NCI-H1436 (cell line): ENCODE measurements around the gene ECHS1.

Experiments
- DNase-seq: peaks from one replicate; lab custom pipeline; 2025; lab: John Stamatoyannopoulos, UW

The ECHS1 gene

DNA sequence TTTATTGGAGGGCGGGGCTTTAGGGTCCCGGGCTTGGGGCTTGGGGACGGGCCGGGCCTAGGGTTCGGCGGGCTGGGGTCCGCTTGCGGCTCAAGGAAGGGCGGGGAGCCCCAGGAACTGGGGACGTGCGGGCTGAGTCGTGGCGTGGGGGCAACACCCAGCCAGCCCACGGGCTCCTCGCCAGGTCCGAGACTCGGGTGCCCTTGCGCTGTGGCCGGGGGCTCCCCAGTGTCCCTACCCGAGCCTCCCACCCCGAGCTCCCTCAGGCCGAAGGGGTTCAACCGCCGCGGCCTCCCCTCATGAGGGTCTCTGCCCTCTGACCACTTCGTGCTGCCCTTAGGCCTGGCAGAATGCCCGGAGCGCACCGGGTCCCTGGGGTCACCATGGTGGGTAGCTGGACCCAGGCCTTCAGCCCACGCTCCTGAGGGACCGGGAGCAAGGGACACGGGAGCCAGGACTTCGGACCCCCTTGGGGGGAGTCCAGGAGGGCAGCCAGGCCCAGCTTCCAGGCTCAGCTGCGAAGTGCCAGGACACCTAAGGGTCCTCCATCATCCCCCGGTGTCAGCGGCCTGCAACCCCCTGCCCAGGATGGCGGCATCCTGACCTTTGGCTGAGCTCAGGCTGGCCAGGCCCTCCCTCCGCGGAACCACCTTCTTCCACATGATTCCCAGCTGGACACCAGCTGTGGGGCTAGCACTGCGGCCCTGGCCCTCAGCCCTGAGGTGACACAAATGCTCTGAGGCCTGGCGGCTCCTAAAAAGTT lies 14.8 kb downstream of the ECHS1 start:
- DNase-seq = no peak

DNA sequence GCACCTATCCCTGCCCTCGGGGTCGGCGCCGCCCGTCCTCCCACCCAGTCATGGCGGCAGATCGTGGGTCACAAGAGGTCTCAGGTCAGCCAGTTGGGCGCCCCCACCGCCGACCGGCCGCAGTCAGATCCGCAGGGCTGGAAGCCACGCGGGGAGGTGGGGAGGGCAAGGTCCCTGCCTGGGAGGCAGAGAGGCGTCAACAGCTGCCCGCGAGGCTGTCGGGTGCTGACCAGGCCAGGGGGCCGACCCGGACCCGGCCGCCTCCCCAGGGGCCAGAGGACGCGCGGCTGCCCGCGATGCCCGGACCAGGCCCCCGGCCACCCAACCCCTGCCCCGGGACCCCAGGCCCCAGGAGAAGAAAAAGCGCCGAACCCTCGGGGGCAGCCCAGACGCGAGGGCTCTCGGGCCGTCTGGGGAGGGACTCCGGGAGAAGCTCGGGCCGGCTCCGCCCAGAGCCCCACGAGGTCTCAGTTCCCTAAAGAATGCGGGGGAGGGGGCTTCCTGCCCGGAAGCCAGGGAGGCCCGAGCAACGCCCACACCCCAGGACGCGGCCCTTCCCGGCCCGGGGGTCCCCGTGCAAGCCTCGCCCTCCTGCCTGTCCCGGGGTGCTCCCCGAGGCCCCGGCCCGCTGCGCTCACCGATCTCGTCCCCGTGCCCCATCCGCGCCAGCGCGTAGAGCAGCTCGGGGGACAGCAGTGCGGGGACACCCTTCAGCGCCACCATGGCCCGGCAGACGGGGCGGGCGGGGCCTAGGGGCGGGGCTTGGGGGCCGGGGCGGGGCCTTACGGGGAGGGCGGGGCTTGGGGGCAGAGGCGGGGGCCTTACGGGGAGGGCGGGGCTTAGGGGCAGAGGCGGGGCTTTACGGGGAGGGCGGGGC lies 15.6 kb downstream of the ECHS1 start, which contains the start of gene FUOM:
Gene FUOM, minus strand, starts transcription at position 735 of the 877 bp plus-strand sequence. Its CDS starts 12 bp downstream, at position 723.
- DNase-seq = peak; percentile 64

DNA sequence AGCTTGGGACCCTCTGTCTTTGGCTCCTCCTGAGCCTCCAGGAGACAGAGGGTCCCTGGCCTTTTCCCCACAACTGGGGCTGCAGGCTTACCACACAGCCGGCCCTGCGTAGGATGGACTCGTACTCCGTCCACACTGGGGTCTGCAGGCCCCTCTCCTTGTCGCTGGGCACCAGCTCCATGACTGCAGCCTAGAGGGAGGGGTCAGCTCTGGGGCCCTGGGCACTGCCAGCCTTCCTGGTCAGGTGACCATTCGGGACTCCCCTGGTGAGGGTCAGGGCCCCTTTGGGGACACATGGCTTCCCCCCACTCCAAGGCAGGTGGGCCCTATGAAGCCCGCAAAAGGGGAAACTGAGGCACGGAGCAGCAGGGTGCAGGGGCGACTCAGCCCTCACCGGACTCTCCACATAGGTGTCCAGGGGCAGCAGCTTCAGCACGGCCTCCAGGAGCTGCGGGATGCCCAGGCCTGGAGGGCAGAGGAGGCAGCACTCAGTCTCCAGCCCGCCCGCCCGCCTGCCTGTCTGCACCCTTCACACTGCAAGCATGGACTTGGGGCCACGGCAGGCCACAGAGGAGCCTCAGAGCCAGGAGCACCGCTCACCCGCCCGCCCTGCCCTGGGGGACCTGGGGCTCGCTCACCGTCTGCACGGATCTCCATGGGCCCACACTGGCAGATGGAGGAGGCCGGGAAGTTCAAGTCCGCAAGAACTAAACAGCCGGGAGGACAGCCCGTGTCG lies 16.4 kb downstream of the ECHS1 start:
- no peak for DNase-seq

DNA sequence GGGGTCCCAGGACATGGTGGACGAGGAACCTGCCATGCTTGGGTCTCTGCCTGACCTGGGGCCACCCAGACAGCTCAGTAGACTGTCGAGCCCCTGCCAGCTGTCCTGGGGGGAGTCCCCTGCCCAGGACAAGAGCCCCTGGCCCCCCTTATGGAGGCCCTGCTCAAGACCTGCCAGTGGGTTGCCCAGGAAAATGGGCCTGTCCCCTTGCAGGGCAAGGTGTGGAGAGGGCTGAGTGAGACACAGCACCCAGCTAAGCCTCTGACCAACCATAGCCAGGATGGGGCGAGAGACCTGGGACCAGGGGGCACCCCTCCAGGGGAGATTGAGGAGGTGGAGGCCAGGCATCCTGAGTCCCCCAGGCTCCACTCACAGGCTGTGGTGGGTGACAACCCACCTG lies 17.2 kb downstream of the ECHS1 start:
- no peak for DNase-seq

DNA sequence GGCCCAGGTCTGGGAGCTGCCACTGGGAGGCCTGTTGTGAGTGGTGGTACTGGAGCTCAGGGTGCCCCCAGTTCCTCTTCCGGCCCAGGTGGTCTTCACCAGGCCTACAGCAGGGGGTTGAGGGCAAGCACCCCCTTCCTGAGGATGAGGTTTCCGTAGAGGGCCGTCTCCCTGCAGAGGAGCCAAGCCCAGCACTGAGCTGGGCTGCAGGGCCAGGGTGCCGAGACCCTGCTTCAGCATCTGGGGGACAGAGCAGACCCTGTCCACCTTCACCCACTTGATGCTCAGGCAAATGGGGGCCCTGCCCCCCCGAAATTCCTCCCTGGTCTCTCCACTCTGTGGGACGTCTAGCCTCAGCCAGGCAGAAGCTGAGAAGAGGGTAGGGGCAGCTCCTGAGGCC lies 17.9 kb downstream of the ECHS1 start:
- no peak for DNase-seq

DNA sequence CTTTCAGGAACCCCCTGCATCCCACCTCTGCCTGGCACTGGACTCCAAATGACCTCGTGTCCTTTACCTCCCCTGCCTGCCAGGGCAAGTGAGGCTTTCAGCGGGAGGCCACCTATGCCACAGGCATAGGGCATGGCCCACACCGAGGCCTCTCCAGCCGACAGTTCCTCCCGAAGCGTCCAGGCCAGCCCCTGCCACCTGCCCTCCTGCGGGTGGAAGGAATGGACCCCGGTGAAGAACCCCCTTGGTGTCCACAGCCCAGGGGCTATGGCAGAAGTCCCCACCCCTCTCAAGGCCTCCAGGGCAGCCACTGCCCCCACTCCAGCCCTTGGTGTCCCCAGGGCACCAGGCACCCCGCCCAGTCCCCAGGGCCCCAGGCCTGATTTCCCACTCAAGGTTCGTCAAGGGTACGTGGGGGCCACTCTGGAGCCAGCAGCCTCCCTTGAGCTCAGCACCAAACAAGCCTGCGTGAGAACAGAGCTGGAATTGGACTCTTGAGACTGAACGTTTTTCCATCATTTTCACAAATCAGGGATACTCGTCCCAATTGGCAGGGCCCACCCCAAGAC lies 18.4 kb downstream of the ECHS1 start:
- no peak for DNase-seq

DNA sequence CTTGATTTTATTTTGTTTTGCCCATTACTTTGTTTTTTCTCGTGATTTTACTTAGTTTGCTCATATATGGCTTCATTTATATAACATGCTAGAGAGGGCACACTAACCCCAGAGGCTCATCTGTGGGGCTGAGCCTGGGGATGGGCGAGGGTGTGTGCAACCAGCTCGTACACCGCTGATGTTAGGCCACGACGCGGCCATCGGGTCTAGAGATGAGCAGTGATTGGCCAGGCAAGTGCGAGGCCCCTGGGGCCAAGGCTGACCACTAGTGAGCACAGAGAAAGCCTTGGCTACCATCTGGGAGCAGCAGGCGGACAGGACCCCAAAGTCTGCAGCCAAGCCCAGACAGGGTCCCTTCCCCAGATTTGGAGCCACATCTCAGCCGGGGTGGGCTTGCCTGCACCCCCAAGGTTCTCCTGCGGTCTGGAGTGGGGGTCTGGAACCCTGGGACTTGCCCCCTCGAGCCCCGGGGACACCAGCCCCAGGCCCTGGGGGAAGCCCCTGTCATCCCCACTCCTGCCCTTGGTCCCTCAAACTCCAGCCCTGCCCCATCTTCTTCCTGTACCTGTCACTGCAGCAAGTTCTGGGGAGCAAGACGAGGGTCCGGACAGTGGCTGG lies 19.1 kb downstream of the ECHS1 start:
- no peak for DNase-seq

DNA sequence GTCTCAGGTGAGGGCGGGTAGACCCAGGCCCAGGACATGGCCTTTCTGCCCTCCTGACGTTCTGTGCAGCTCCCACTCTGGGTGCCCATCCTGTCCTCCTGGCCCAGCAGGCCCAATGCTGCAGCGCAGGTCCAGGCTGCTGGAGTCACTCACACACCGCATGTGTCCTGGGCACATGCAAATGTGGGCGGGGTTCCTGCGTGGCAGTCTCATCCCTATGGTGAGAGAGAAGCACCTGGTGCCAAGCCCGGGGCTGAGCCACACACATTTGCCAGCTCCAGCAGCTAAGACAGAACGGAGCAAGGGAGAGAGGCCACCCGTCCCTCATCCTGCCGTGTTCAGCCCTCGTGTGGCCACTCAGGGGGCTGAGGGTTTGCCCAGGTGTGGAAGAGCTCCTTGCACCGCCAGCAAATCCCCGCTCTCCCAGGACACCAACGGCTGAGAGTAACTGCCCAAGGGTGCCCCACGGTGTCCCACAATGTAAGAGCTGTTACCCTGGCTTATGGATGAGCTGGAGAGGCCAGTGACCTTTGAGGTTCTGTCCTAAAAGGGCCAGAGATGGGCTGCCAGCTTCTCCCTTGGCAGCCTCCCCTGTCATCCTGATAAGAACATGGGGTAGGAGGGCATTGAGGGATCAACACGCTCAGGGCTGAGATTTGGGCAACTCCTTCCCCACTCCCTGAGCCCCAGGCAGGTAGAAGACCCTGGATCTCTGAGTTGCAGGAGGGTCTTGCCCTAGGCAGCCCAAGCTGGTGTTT lies 19.8 kb downstream of the ECHS1 start:
- no peak for DNase-seq

DNA sequence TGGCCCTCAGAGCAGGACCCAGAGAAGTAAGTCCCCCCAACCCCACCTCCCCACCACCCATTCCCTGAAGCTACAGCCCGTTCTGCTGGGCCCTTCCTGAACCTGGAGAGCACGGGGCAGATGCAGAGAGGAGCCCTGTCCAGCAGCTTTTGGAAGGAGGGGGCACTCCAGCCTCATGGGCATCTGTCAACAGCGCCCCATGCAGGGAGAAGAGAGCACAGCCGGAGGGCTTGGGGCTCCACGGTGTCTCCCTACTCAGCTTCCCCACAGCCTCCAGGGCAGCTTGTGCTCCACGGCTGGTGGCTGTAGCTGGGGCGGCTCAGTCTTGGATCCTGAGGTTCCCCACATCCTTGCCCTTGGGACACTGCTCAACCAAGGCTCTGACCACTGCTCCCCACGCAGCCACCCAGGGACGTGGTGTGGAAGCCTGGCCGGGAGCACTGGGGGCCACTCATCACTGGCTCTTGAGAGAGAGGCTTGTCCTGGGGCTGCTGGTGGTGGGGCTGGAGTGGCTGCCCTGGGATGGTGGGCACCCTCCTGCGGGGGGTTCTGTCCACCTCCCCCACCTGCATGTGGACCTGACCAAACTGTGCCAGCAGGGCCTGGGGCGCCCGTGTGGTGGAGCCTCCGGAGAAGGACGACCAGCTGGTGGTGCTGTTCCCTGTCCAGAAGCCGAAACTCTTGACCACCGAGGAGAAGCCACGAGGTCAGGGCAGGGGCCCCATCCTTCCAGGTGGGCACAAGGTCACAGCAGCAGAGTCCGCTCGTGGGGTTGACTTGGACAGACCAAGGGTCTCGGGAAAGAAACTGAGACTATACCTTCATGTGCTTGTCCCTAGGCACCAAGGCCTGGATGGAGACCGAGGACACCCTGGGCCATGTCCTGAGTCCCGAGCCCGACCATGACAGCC lies 21.5 kb downstream of the ECHS1 start:
- no peak for DNase-seq

DNA sequence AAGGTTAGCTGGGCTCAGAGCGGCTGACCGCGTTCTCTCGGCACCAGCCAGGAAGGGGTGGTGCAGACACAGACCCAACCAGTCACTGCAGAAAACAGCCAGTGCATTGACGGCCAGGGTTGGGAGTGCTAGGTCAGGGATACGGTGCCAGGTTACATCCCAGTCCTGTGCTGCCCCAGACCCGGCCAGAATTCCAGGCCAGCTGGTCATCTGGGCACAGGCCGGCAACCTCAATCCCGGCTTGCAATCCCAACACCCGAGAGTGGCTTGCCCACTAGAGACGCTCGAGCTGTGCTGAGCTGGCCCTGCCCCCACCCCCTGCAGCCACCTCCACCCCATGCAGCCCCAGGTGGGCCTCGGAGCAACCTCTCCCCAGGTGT lies 22.2 kb downstream of the ECHS1 start:
- no peak for DNase-seq

DNA sequence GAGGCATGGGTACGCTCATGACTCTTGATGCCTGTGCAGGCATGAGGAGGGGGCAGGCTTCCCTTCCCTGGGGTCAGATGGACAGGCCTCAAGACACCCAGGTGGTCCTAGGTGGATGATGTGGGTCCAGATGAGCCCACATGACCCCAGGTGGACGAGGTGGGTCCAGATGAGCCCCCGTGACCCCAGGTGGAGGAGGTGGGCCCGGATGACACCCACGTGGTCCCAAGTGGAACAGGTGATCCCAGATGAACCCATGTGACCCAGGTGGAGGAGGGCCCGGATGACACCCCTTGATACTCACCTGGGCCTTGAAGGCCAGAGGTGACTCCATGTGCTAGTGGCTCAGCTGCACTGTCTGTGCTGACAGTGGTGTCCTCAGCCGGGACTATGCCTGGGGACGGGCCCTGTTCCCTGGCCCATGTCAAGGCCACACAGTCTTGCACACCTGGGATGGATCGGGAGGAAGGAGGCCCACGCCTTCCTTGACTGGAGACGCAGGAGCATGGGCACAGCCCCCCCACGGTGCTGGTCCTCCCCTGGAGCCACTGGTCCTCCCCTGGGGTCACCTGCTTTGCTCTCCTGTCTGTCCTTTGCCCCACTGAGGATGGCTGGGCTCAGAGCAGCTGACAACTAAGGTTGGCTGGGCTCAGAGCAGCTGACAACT lies 22.7 kb downstream of the ECHS1 start:
- no peak for DNase-seq

DNA sequence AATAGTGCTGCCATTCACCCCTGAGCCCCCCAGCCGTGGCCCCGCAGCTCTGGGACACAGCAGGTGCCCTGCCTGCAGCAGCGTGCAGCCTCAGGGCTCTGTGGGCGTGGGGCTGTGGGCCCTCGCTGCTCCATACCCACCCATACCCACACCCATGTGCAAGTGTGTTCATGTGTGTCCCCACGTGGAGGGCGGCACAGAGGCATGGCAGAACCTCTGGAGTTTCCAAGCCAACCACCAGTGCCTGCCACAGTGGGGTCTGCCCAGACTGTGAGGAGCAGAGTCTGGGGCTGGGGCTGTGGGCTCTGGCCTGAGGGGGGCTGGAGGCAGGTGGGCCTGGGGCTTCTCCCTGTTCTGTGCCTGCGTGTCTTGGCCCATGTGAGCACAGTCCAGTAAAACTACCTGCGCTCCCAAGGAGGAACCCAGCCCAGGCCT lies 23.6 kb downstream of the ECHS1 start:
- DNase-seq = no peak

DNA sequence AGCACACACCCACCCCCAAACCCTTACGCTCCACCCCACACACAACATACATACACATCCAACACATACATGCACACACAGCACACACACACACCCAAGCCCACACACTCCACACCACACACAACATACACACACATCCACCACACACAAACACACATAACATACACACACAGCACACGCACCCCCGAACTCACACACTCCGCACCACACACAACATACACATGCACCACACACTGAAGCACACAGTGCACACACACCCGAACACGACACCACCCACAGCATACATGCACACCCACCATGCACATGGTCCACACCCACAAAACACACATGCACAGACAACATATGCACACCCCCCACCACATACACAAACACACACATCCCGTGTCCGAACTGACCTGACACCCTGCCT lies 24.0 kb downstream of the ECHS1 start:
- no peak for DNase-seq

DNA sequence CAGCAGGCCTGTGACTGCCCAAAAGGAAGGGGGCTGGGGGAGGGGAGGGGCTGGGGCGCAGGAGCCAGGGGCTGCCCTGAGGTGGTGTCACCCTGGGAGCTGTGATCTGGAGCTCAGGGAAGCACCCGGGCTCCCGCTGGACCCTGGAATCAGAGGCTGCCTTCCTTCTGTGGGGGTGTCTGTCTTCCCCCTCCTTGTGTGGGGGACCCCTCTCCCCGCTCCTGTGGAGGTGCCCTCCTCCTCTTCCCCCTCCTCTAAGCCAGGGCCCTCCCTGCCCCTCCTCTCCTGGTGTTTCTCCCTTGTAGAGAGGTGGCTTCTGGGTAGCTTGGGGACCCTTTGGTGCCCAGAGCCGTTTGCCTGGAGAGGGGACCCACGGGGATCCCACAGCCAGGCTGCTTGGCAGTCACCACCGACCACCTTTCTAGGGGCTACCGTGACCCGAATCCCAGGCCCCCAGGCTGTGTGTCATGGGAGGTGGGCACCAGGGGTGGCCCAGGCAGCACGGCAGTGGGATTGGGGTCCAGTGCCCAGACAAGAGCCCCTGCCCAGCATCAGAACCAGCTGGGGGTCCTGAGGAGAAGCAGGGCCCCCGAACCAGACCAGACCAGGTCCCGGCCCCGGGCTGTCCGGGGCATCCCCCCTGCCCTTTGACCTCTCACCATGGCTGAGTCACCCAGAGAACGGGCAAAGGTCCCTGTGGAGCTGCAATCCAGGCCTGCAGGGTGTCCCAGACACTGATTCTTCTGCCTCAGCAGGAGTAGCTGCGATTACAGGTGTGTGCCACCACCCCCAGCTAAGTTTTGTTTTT lies 25.2 kb downstream of the ECHS1 start:
- DNase-seq = no peak

DNA sequence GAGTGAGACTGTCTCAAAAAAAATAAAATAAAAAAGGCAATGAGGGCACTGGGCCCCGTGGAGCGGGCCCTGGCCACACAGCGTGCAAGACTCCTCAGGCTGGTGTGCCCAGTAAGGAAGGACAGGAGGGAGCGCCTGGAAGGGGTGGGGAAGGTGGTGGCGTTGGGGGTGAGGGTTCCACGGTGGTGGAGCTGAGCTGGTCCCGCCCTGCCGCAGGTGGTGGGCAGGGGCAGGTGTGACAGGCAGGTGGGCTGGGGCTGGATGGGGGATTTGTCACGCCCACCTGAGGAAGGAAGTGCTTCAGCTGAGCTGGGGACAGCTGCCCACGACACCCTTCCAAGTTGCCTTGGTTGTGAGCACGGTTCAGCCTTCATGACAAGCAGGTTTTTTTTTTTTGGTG lies 26.7 kb downstream of the ECHS1 start:
- no peak for DNase-seq

DNA sequence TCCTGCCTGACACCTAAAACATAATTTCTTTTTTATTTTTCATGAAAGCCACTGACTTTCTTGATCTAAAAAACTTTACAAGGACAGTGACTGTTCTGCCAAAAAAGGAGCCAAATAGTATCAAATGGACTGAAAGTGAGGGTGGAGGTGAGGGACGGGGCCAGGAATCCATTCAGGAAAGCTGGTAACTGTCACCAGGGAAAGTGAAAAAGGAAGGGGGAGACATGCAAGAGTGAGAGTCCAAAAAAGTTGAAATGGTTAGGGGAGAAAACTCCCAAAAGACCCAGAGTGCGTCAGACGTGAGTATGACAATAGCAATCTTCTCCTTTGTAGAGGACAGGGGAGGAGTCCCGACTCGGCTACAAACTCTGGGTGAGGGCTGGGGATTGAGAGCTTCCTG lies 28.9 kb downstream of the ECHS1 start:
- DNase-seq = no peak

DNA sequence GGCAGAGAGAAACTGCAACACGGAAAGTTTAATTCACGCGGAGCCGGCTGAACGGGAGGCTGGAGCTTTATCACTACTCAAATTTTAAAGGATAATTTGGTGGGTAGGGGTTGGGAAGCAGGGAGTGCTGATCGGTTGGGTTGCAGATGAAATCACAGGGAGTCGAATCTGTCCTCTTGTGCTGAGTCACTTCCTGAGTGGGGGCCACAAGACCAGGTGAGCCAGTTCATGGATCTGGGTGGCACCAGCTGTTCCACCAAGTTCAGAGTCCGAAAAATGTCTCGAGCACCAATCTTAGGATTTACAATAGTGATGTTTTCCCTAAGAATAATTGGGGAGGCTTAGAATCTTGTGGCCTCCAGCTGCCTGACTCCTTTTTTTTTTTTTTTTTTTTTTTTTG lies 29.6 kb downstream of the ECHS1 start:
- no peak for DNase-seq

DNA sequence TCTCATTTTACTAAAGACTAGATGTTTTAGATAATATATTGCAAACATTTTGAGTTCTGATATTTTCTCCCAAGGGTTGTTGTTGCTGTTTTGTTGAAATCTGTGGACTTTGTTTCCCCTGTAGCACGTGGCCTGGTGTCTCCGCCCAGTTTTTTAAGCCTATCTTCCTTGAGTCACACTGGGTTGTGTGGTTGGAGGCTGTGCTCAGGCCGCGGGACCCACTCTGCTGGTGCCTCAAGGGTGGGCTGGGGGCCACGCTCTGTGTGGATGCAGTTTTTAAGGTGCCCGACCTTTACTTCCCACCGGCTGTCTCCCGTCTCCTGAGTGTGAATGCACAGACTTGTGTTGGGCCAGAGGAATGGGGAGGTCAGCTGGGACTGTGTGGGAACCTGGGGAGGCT lies 30.2 kb downstream of the ECHS1 start:
- no peak for DNase-seq

DNA sequence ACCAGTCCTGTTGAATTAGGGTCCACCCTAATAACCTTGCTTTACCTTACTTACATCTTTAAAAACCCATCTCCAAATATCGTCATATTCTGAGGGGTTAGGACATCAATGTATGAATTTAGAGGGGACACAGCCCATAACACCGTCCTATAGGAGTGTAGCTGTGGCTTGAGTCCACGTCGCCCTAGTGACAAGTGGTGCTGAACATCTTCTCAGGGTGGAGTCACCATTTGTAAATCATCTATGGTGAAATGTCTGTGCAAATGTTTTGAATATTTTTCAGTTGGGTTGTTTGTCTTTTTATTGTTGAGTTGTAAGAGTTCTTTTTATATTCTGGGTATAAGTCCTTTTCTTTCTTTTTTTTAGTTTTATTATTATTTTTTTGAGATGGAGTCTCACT lies 31.2 kb downstream of the ECHS1 start:
- no peak for DNase-seq
